ENCODE measurements around the gene FUBP1. TPM values are rescaled to one million over a fixed set of nuclear protein-coding genes. Genes with fewer than 3 reads are reported as not detected.
"Not testable (repeated sequence)": the region's sequence is repeated elsewhere in the genome, so short reads cannot be mapped to it uniquely, and the experiment has no call there.

The FUBP1 gene
- total RNA-seq, 1 donor from 2014 or later, result 50.7 TPM

GRCh38 chr1:77994117-77994705 lies 15.3 kb upstream of the FUBP1 start:
- intact Hi-C loops (cut with micrococcal nuclease), result no loop called here
- DNase-seq, result no peak
- no peak for ATAC-seq

DNA sequence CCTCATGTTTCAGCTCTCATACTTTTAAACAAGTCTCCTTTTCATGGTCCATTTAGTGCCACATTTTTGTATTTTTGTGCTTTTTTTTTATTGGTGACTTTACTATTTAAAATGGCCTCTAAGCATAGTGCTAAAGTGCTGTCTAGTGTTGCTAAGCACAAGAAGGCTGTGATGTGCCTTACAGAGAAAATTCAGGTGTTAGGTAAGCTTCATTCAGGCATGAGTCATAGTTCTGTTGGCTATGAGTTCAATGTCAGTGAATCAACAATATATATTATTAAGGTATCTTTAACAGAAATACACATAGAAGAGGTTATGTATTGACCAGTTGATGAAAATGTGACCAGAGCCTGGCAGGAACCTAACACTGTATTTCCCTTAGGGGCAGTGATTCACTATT lies 12.8 kb upstream of the FUBP1 start:
- intact Hi-C loops (cut with micrococcal nuclease), result no loop called here
- ATAC-seq (no peak), DNase-seq (no peak)

DNA sequence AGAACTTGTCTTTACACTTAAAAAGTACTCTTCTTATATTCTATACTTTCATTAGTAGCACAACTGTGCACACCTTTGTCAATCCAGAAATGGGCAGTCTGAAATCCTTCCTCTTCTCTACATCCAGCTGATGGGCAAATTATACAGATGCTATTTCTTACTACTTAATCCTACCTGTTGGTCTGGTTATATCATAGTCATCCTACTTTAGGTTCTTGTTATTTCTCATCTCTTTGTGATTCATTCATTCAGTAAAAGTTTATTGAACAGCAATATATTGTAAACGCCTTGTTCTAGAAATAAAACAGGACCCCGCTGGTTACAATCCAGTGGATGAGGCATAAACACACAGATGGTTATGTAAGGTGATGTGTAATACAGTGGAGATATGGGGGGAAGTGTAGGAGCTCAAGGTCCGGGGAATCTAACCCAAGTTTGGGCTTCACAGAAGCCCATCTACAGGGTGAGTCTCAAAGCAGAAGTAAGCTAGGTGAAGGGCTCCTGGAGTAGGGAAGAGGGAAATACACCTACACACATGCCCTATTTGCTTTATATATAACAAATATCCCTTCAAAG lies 11.8 kb upstream of the FUBP1 start:
- ATAC-seq (no peak), DNase-seq (no peak)
- intact Hi-C loops (cut with micrococcal nuclease), result no loop called here

GRCh38 chr1:77989744-77990143 lies 10.9 kb upstream of the FUBP1 start:
- intact Hi-C loops (cut with micrococcal nuclease), result no loop called here
- no peak for DNase-seq

GRCh38 chr1:77987919-77988318 lies 9.0 kb upstream of the FUBP1 start:
- intact Hi-C loops (cut with micrococcal nuclease), result no loop called here
- ATAC-seq (peak; percentile 33), DNase-seq (no peak)

More at GRCh38 chr1:77989744-77990143, 10.9 kb upstream of the FUBP1 start:
- no peak for ATAC-seq

DNA sequence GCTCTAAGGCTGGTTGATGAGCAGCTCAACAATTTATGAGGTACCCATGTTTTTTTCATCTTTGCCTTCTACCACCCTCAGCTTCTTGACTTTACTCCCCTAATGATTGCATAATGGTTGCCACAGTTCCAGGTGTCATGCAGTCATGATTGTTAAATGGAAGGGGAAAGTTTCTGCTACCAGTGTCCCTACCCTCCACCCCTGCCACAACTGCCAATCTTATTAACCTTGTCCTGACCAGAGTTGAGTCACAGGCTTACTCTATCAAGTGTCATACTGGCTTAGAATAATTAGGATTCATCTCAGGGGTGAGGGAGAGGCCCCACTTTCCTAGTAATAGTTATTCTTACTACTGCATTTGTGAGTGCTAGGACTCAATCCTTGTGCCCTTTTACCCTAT lies 7.9 kb upstream of the FUBP1 start:
- intact Hi-C loops (cut with micrococcal nuclease), result no loop called here
- ATAC-seq, result no peak
- DNase-seq, result no peak

- intact Hi-C loops (cut with micrococcal nuclease), result no loop called here
- ATAC-seq, result no peak
- DNase-seq, result no peak
Observed at GRCh38 chr1:77984629-77985028, 5.8 kb upstream of the FUBP1 start.

- ATAC-seq (no peak), DNase-seq (no peak)
- intact Hi-C loops (cut with micrococcal nuclease), result no loop called here
Observed at GRCh38 chr1:77983997-77984355, 5.1 kb upstream of the FUBP1 start.

DNA sequence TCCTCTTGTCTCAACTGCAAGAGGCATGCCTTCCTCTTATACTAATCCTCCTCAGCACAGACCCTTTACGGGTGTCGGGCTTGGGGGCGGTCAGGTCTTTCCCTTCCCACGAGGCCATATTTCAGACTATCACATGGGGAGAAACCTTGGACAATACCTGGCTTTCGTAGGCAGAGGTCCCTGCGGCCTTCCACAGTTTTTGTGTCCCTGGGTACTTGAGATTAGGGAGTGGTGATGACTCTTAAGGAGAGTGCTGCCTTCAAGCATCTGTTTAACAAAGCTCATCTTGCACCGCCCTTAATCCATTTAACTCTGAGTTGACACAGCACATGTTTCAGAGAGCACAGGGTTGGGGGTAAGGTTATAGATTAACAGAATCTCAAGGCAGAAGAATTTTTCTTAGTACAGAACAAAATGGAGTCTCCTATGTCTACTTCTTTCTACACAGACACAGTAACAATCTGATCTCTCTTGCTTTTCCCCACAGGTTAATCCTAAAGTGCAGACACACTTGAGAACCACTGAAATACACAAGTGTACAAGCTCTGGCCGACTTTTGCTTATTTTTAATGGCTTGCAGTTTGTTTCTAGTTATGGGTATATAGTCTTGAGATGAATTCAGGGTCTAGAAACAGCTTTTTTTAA lies 4.6 kb upstream of the FUBP1 start:
- DNase-seq; intact Hi-C loops (cut with micrococcal nuclease); ATAC-seq: not testable (repeated sequence)

DNA sequence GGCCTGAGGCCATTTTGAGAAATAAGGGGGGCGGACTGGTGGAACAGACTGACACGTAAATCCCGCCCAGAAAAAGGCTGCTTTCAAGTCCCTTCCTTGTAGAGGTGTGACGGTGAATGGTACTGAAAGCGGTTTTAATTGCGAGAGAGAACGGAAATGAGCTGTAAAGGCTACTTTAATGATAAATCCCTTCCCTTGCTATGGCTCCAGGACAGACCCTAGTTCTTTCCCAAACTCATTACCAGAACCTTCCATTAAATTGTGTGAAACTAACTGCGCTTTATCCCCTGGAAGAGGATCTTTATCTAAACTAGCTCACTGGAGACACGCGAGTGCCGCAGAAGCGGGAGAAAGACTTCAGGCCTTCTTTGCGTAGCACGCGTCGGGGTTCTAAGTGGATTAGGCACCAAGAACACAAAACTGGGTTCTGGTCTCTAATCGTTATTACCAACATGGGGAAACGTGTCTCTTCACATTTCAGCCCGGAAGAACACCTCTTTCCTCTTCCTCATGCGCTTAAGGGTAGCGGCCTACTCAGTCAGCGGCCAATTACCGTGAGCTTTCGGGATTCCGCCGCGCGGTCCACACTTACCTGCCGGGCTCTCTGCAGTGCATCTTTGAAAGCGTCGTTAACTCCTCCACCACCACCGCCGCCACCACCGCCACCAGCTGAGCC lies 441 bp downstream of the FUBP1 start:
- peak; percentile 70 for ATAC-seq
- DNase-seq, result no peak

DNA sequence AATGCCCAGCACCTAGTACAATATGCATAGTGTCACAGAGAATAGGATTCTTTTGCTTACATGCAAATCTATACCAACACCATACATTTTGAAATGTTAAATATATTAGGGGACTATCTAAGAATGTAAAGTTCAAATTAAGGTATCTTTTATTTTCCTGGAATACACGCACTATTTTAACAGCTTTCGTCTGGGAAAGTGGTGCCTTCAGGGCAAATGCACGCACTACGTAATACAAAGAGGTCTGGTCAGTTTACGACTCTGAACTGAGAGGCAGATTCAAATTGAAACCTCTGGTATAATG lies 931 bp downstream of the FUBP1 start:
- intact Hi-C loops (cut with micrococcal nuclease), result loop anchor here (5.0 kb wide), 2 partner anchors 34 to 134 kb away; no protein-coding TSS in a partner anchor
- DNase-seq, result no peak
- no peak for ATAC-seq

More for the DNA sequence above, 441 bp downstream of the FUBP1 start:
- intact Hi-C loops (cut with micrococcal nuclease), result loop anchor here (5.0 kb wide), 2 partner anchors 34 to 134 kb away; no protein-coding TSS in a partner anchor

DNA sequence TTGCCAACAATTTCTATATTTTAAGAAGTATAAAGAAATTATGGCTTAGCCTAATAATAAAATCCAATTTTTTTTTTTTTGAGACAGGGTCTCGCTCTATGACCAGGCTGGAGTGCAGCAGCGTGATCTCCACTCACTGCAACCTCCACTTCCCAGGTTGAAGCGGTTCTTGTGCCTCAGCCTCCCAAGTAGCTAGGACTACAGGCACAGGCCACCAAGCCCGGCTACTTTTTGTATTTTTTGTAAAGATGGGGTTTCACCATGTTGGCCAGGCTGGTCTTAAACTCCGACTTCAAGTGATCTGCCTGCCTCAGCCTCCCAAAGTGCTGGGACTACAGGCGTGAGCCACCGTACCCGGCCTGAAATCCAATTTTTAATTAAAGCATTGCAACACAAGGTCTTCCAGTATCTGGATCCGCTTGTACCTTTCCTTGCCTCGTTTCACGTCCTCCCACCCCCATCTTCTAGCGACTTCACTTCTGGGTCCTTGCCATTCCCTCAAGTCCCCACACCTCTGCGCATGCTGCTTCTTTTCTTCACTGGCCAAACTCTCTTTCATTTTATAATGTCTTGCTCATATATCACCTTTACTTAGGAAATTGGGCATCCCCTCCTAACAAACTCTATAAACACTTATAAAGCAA lies 2.3 kb downstream of the FUBP1 start:
- intact Hi-C loops (cut with micrococcal nuclease), result loop anchor here (5.0 kb wide), 2 partner anchors 36 to 136 kb away; no protein-coding TSS in a partner anchor
- DNase-seq, result no peak

GRCh38 chr1:77975907-77976306 lies 3.0 kb downstream of the FUBP1 start:
- no peak for DNase-seq
- no peak for ATAC-seq
- intact Hi-C loops (cut with micrococcal nuclease), result loop anchor here (5.0 kb wide), 2 partner anchors 36 to 136 kb away; no protein-coding TSS in a partner anchor

More for the DNA sequence above, 2.3 kb downstream of the FUBP1 start:
- ATAC-seq, result no peak

DNA sequence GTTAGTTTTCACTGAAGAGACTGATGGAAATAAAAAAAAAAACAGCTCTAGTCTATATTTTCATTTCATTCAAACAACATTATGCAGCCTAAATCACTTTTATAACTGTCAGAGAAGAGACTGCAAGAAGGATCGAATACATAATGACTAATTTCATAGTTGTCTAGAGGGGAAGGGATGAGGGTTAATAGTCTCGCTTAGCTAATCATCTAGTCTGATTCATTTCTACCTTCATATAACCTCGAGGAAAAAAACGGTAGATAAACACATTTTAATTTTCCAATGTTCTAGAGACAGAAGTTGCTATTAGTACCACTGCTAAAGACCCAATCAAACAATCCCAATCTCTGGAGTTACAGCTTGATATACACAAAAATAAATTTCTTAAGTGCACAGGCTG lies 3.5 kb downstream of the FUBP1 start:
- ATAC-seq, result no peak
- intact Hi-C loops (cut with micrococcal nuclease), result loop anchor here (5.0 kb wide), 2 partner anchors 37 to 137 kb away; no protein-coding TSS in a partner anchor
- no peak for DNase-seq

DNA sequence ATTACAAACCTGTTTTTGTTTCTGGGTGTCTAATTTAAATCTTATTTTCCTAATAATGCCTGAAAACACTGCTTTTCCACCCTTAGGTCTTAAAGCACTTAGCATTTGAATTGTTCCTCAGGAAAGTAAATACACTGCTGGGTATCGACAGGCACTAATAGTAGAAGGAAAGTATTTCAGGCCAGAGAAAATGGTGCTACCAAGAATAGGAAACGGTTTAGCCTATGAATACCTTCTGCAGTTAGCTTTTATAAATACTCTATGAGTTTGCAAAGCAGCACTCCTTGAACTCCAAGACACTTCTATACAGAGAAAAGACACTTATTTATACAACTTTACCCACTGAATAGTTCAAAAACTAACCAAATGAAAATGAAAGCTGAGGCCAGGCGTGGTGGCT lies 6.8 kb downstream of the FUBP1 start:
- ATAC-seq (peak; percentile 12), DNase-seq (no peak)
- intact Hi-C loops (cut with micrococcal nuclease), result no loop called here

DNA sequence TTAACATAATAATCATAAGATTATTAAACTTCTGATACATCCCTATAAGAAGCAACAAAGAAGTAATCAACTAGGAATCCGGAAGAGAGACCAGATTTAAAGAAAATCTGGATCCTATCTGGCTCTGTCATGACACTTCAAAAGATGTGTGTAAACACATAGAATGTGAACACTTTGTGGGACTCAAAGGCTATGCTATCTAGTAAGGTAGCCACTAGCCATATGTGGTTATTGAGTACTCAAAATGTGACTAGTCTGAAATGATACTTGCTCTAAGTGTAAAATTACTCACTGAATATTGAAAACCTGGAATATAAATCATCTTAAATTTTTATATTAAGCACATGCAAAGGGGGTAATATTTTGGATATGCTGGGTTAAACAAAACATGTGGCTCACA lies 8.7 kb downstream of the FUBP1 start:
- DNase-seq (no peak), ATAC-seq (no peak)
- intact Hi-C loops (cut with micrococcal nuclease), result no loop called here

DNA sequence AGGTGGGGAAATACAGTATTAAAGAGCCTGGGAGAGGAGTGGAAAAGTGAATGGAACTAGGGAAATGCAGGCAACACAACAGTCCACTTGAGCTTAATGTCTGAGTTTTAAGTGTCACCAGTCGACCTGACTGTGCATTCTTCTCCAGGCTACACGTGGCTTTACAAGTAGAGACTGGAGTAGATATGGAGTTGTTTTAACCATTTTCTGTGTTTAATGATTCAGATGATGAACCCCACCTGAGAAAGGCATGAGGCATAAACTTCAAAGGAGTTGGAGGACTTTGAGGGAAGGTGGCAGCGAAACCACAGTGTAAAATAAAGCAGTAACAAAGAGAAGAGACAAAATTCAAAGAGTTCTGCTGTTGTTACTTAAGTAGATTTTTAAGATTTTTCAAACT lies 12.6 kb downstream of the FUBP1 start:
- intact Hi-C loops (cut with micrococcal nuclease), result no loop called here
- DNase-seq (no peak), ATAC-seq (no peak)

DNA sequence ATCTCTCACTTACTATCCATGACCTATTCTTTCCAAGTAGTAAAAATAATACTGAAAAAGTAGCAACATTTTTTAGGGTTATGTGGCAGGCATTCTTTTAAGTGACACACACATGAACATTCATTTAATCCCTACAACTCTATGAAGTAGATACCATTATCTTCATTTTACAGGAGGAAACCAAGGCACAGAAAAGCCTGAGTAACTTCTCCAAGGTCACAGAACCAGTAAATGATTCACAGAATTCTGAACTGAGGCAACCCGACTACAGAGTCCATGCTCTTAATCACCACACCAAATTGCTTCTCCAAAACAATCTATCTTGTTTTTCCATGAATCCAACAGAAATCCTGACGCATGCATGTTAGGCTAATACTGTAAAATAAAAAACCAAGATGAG lies 17.5 kb downstream of the FUBP1 start:
- no peak for DNase-seq
- ATAC-seq, result no peak
- intact Hi-C loops (cut with micrococcal nuclease), result no loop called here

GRCh38 chr1:77958850-77959249 lies 20.0 kb downstream of the FUBP1 start:
- ATAC-seq, result no peak
- DNase-seq, result no peak
- intact Hi-C loops (cut with micrococcal nuclease), result no loop called here

DNA sequence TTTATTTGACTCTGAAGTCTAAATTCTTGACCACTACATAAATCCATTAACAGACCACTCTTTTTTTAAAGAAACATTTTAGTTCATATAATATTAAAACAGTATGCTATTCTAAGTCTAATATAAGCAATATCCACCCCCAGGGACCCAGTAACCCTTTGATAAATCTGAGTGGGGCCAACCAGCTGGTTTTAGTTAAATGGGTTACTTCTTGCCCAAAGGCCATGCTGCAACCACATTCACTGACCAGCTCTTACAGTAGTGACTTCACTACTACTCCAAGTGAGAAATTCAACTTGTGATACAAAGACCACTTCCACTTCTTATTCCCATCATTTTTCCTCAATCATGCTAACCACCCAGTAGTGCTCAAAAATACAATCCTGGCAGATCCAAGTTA lies 20.5 kb downstream of the FUBP1 start:
- DNase-seq, result no peak
- intact Hi-C loops (cut with micrococcal nuclease), result no loop called here

More for the DNA sequence above, 20.5 kb downstream of the FUBP1 start:
- no peak for ATAC-seq
